Fibroblast of upper back skin (primary cell): ENCODE data around the gene MIF.
"Not testable (repeated sequence)": the region's sequence is repeated elsewhere in the genome, so short reads cannot be mapped to it uniquely, and the experiment has no call there.

Source experiments
- DNase-seq: peaks from one replicate; pipeline ENCODE4 v3.0.0-alpha.2; 2013

Gene MIF

GRCh38 chr22:23903328-23903971, 9.3 kb downstream of the MIF start:
- DNase-seq = no peak

DNA sequence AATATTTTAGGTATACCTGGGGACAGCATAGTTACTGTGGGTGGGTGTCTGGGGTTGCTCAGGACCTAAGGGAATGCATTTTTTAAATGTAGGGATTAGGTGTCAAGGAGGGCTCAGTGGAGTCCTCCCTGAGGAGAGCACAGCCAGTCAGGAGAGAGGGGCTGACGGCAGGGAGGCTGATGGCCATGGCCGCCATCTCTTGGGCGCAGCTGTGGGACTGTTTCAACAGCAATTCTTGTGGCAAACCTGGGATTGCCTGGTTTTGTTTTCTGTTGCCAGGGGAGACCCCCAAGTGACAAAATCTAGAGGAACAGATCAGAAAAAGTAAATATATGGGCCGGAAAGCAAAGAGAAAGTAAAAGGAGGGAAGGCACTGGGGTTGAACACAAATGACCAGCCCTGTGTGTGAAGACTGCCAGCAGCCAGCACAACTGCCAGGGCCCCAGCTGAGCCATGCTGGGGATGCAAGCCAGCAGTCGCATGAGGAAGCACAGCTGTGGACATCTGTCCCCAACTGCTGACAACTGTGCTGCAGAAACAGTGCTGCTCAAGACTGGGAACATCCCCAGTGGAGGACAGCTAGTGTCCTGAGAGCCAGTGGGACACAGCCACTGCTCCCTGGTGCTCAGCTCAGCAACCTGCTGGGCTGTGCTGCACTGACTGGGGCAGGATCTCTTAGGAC, 10.5 kb downstream of the MIF start:
- no peak for DNase-seq

DNA sequence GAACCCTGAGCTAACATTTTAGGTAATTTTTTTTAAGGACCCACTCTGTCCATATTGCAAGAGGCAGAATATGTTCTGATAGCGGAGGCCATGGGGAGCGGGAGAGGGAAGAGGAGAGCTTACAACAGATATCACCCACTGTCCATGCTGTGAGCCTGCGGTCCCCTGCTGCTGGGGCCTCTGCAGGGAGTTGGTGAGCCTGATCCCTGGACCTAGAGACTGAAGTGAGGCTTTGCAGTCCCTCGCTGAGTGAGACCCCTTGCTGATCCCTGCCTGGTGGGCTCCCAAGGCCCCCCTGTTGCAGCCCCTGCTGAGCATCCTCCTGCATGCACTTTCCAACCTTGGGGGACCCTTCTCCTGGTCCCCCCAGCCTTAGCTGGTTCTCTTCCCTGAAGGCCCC, 12.5 kb downstream of the MIF start:
- no peak for DNase-seq

- DNase-seq = not testable (repeated sequence)
These were observed 13.2 kb downstream of the MIF start for GRCh38 chr22:23907423-23907822.

GRCh38 chr22:23908587-23909205, 14.5 kb downstream of the MIF start:
- DNase-seq = no peak

- no peak for DNase-seq
These were observed 15.2 kb downstream of the MIF start for GRCh38 chr22:23909296-23909898.

DNA sequence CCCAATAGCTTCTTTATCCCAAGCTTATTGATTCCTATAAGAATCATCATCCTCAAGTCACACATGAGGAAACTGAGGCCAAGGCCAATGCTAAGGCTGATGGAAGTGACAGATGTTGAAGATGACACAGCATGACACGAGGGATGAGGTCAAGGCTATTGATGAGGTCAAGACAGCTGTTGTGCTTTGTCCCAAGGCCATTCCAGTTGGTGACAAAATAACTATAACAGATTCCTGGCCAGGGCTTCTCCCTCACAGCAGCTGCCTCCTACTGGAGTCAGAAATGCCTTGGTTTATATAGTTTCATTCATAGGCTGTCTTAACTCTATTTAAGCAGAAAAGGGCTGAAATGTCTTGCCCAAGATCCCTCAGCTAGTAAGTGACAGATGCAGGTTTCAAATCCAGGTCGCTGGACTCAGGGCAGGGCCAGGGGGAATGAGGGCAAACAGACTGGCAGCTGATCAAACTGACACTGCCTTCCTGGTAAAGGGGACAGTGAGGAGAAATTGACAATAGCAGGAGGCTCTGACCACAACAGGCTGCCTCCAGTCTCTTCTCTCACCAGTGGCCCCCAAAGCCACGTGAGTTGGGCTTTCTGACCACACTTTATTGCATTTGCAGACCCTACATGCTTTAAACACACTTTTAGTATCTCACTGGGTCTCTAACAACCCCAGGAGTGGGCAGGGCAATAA, 16.5 kb downstream of the MIF start:
- DNase-seq = no peak

DNA sequence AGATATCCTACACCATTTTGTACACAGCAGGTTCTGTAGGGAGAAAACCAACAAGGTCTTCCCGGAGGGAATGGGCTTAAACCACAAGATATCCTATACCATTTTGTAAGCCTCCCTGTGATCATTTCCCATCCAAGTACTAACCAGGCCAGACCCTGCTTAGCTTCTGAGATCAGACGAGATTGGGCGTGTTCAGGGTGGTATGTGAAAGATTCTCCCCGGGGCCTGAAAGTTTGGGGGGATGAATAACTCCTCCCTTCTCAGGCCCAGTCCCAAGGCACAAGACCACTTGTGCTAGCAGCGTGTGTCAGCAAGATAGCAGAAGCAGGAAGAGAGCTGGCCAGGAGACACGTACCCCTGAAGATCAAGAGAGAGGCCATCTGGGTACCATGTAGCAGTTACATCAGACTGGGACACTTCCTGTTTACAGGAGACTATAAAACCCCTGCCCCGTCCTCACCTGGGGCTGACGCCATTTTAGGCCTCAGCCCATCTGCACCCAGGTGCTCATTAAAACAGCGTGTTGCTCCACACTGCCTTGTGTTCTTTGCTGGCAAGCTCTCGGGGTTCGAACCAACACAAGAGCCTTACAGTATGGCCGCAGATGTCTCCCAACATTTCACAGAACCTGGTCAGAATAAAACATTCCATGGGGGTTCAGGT, 17.3 kb downstream of the MIF start:
- DNase-seq = no peak

DNA sequence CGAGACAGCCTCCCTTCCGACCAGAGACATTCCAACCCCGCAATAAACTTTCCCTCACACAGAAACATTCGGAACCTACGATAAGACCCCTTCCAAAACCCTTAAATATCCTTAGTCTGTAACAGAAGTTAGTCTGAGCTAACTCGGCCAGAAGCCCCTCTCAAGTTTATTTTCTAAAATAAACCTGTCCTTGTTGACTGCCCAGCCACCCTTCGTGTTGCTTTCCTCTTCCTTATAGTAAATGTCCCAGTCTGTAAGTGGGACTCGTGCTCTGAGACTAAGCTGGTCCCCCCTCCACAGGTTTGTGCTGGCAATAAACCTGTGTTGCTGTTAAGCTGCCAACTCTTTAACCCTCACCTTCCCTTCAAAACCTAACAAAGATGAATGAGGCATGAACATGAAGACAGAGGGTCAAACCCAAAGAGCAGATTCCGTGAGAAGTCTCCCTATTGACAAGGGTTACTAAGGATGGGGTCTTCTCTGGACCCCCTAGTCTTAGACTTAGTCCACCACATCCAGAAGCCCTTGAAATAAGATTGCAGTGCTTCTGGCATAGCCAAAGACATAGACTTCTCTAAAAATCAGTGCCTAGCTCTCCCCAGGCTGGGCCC, 18.2 kb downstream of the MIF start:
- no peak for DNase-seq

DNA sequence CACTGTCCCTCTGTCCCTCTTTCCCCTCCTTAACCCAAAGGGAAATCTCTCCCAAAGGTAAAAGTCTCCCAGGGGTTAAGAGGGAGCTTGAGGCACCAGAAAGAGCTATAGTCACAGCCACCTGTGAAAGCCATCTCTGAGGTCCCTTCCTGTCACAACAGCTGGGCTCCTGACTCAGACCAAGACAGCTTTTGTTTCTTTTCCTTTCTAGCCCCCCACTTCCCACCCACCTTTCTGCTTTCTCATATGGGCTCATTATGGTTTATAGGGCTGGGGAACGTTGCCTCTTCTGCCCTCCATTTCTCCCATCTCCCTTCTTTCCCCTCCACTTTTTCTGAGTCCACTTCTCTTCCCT, 19.1 kb downstream of the MIF start:
- no peak for DNase-seq

DNA sequence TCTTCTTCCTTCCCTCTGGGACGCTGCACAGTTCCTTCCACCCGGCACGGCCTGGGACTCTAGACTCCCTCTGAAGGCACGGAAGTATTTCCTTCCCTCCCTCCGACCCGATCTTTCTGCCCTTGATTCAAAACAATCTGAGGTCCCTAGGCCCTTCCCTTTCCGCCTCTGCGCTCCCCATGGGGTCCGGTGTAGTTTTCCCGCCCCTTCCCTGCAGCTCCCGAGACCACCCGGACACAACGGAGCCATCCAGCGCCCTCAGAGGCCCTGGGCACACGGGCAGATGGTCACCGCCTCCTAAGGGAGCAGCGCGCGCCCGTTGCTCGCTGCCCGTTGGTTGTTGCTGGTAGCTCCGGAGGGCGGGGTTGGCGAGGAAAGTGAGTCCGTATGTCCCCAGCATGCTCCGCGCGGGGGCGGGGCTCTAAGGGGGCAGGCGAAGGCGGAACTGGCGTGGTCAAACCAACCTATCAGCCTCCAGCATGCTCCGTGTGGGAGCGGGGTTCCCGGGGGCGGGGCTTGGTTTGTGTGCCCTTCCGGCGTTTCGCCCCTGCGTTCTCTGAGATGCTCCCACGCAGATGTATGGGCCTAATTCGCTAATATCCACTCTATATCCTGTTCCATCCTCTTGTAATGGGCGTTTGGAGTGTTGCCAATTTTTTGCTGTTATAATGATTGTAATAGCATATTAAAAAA, 19.6 kb downstream of the MIF start:
- DNase-seq = peak; percentile 99

DNA sequence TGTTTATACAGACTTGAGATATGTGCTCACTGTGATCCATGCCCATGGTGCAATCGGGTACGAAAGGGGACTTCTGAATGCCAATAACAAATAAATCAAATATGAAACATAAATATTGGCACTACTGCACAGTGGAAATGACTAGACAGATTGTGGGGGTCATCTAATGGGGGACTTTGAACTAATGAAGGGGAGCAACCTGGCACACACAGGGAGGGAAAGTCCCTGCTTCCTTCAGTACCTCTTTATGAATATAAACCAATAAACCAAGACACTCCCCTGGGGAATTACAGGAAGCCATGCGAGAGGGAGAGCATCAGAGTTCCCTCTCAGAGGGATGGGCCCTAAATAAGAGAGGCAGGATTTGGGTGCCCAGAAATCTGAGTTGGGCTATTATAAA, 21.1 kb downstream of the MIF start:
- DNase-seq = no peak

- DNase-seq = not testable (repeated sequence)
These were observed 26.1 kb downstream of the MIF start for GRCh38 chr22:23920267-23920611.

GRCh38 chr22:23921586-23922201, 27.5 kb downstream of the MIF start:
- DNase-seq = not testable (repeated sequence)

DNA sequence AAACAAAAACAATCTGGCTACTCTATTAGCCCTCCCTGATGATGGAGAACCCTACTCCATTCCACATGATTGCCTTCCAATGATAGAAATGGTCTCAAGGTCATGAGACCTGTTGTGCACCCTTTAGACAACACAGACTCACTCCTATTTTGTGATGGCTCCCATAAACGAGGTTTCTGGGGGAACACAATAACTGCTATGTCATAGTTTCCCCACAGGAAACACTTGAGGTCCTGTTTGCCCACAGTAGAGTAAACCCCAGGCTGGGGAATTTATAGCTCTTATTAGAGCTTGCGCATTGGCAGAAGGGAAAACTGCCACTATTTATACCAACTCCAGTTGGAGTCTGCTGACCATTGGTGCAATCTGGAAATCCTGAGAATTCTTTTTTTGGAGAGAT, 28.7 kb downstream of the MIF start:
- DNase-seq = no peak

GRCh38 chr22:23925020-23925606, 30.9 kb downstream of the MIF start:
- no peak for DNase-seq

DNA sequence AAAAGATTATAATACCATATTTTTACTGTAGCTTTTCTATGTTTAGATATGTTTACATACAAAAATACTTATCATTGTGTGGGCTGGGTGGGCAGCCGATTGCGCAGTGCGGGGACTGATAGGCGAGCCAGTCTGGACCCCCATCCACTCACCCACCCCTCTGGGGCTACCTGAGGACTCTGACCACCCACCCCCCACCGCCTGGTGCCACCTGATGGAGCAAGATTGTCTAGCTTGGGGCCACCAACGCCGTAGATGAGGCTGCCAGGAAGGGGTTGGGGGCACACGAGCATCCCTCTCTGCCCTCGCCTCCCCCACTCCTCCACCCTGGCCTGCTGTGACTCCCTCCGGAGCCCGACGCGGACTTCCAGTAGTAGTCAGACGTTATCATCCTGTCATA, 32.4 kb downstream of the MIF start:
- no peak for DNase-seq

- DNase-seq = no peak
These were observed 44.3 kb downstream of the MIF start for GRCh38 chr22:23938328-23939016.

- DNase-seq = no peak
These were observed 44.8 kb downstream of the MIF start for GRCh38 chr22:23939017-23939357.

DNA sequence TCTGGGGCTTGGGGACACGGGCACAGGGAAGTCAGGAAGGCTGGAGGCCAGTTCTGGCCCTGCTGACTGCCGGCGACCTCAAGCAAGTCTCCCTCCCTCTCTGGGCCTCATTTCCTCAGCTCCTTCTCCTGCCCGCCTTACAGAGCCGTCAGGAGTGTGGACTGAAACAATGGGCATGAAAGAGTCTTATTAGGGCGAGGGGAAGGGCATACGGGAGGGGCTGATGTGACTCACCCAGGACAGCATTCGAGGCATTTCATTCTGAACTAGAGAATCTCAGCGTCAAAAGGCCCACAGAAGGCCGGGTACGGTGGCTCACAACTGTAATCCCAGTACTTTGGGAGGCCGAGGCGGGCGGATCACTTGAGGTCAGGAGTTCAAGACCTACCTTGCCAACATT, 46.0 kb downstream of the MIF start:
- DNase-seq = not testable (repeated sequence)
